K562 (cell line): ENCODE measurements around the gene ADAT3. TPM values are rescaled to one million over a fixed set of nuclear protein-coding genes. Genes with fewer than 3 reads are reported as not detected.

Experiments used
- CBX5 ChIP-seq: IDR thresholded peaks from 2 replicates; pipeline ENCODE4 v1.6.1; 2014; ENCODE audit warnings: low read depth, borderline replicate concordance
- ETV1 ChIP-seq: fragments of 450-650 bp; conservative IDR thresholded peaks from 2 replicates; pipeline ENCODE4 v1.6.1; 2016; ENCODE audit warnings: missing genetic modification characterization, control low read depth, low read depth, missing compliant biosample characterization
- FOXK2 ChIP-seq, 2 experiments: fragments of 450-650 bp; IDR thresholded peaks in 1 of 2; conservative IDR thresholded peaks in 1 of 2; 2 replicates each; pipeline ENCODE4 v1.6.1; 2016; ENCODE audit warnings: low read depth in 2 of 2, mild to moderate bottlenecking in 1 of 2
- HDAC2 ChIP-seq: fragments of 450-650 bp; IDR thresholded peaks from 2 replicates; pipeline ENCODE4 v1.6.1; 2016; ENCODE audit warnings: mild to moderate bottlenecking
- HLTF ChIP-seq: fragments of 450-650 bp; IDR thresholded peaks from 2 replicates; pipeline ENCODE4 v1.6.1; 2016
- JUND ChIP-seq, 2 experiments: IDR thresholded peaks; 2 replicates in 1 of 2; 3 replicates in 1 of 2; pipeline ENCODE4 v1.6.1; 2011; ENCODE audit warnings: borderline replicate concordance in 2 of 2, low read depth in 2 of 2, low read length in 2 of 2, improper control_type of control experiment in 1 of 2, missing biosample characterization in 1 of 2, missing genetic modification characterization in 1 of 2, missing genetic modification reagents in 1 of 2
- KDM1A ChIP-seq, 2 experiments: fragments of 450-650 bp; IDR thresholded peaks; 2 replicates each; pipeline ENCODE4 v1.6.1; 2016; ENCODE audit warnings: mild to moderate bottlenecking in 2 of 2
- RBM25 ChIP-seq: fragments of 200-400 bp; formaldehyde crosslinking; IDR thresholded peaks from 2 replicates; pipeline ENCODE4 v1.6.1; 2018; ENCODE audit warnings: low read length, low read depth, moderate library complexity; ENCODE audit not compliant: severe bottlenecking
- RCOR1 ChIP-seq, 2 experiments: IDR thresholded peaks; 2 replicates each; pipeline ENCODE4 v1.6.1; 2012; ENCODE audit warnings: low read depth in 2 of 2, low read length in 2 of 2, borderline replicate concordance in 1 of 2, improper control_type of control experiment in 1 of 2
- SMARCC2 ChIP-seq: fragments of 450-650 bp; IDR thresholded peaks from 2 replicates; pipeline ENCODE4 v1.6.1; 2017; ENCODE audit warnings: antibody characterized with exemption, moderate library complexity, mild to moderate bottlenecking, low read depth
- STAT5A ChIP-seq: IDR thresholded peaks from 2 replicates; pipeline ENCODE4 v1.6.1; 2012; ENCODE audit warnings: low read length, inconsistent platforms, borderline replicate concordance
- TOE1 ChIP-seq, 2 experiments: fragments of 450-650 bp in 1 of 2; sonication (generic) in 1 of 2; formaldehyde crosslinking in 1 of 2; IDR thresholded peaks; 2 replicates each; pipeline versions ENCODE4 v1.7.1 to v1.8.0; 2016 to 2022; ENCODE audit warnings: borderline replicate concordance in 2 of 2, mild to moderate bottlenecking in 2 of 2, antibody characterized with exemption in 1 of 2, inconsistent platforms in 1 of 2, low read depth in 1 of 2, missing genetic modification reagents in 1 of 2, moderate library complexity in 1 of 2
- TRIM28 ChIP-seq: fragments of 450-650 bp; IDR thresholded peaks from 2 replicates; pipeline ENCODE4 v1.6.1; 2017
- ZNF316 ChIP-seq: fragments of 450-650 bp; IDR thresholded peaks from 2 replicates; pipeline ENCODE4 v1.6.1; 2016
- polyA plus RNA-seq, 8 experiments: library from polyadenylated mRNA; depleted of rRNA in 4 of 8; stranded (reverse) in 5 of 8; unstranded in 3 of 8; fragments of >200 nt; fragmentation: Nextera tagmentation in 2 of 8; fragmentation: Illumina TruSeq in 1 of 8; extraction: Ambion mirVana in 2 of 8; extraction: Trizol in 1 of 8; gene quantifications; 2 replicates each; pipeline versions ENCODE4 v1.2.1 to v1.2.3, GENCODE V29; 2011 to 2014; ENCODE audit warnings: inconsistent platforms in 1 of 8, missing spikeins in 1 of 8
- total RNA-seq, 7 experiments: library from RNA; depleted of rRNA in 6 of 7; stranded (reverse); fragments of >200 nt in 6 of 7; fragmentation: Illumina TruSeq in 2 of 7; extraction: Trizol in 2 of 7; gene quantifications; 2 replicates each; pipeline versions ENCODE4 v1.2.1 to v1.2.3, GENCODE V29; 2011 to 2021; ENCODE audit warnings: low replicate concordance in 1 of 7
- TF ChIP-seq, protein P1 (sequence below): fragments of 450-650 bp; IDR thresholded peaks from 2 replicates; pipeline ENCODE4 v1.6.1; 2018; ENCODE audit warnings: mild to moderate bottlenecking, low read depth; ENCODE audit not compliant: partially characterized antibody
- TF ChIP-seq, protein P2 (sequence below): fragments of 450-650 bp; formaldehyde crosslinking; IDR thresholded peaks from 2 replicates; pipeline ENCODE4 v1.4.0; 2020; ENCODE audit warnings: mild to moderate bottlenecking, moderate library complexity
- TF ChIP-seq, protein P3 (sequence below), 2 experiments: fragments of 450-650 bp; conservative IDR thresholded peaks; 2 replicates each; pipeline ENCODE4 v1.6.1; 2017; ENCODE audit warnings: mild to moderate bottlenecking in 2 of 2, moderate library complexity in 2 of 2
- TF ChIP-seq, protein P4 (sequence below): fragments of 450-650 bp; IDR thresholded peaks from 2 replicates; pipeline ENCODE4 v1.6.1; 2016; ENCODE audit warnings: antibody characterized with exemption

Gene ADAT3
- total and polyA plus RNA-seq, 9 of the 15 experiments (the other 6 are each of a cell fraction or from before 2014, with no cell fraction given): 0.67 to 15.6 (median 7.8) TPM; not detected in 4

DNA sequence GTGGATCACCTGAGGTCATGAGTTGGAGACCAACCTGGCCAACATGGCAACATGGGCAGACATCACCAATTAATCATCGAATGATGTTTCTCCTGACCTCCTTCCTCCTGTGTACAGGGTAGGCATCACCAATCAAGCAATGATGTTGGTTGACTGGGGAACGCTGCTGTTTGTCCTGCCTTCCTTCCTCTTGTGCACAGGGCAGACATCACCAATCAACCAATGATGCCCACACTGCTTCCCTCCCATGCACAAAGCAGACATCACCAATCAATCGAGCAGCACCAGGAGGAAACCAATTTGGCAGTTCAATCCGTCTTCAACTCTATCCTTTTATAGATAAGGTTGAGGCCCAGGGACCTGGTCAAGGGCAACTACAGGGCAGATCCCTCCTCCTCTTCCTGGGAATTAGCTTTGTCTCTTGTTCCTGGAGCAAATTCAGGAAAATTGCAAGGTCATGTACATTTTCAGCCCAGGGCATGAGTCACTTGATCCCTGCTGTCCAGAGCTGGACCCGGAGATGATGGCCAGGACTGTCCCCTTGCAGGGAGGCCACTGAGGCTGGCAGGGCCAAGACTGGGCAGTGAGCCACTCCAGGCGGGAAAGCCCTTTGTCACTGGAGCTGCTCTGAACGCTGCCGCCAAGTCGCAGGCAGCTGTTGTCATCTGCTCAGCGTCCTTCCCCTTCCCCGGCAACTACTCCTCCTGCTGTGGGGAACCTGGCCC is 30.4 kb downstream of the ADAT3 start (continued):
- TF ChIP-seq HLTF: peak; percentile 100
- TF ChIP-seq ZNF316: peak; percentile 84
- TF ChIP-seq HDAC2: peak; percentile 33; the same call in 1 of the 2 replicates
- 0 out of 2 replicates have a peak, but pooled peaks have one; percentile 25 for TF ChIP-seq TOE1 (IDR thresholded peaks at IDR 0.05; ENCODE audit: borderline replicate concordance)
- no peak for TF ChIP-seq TOE1 (CRISPR knock-in tag; IDR thresholded peaks at IDR 0.05; ENCODE audit: borderline replicate concordance, low read depth)
- peak; percentile 95 for TF ChIP-seq TRIM28
- TF ChIP-seq, protein P1, sequence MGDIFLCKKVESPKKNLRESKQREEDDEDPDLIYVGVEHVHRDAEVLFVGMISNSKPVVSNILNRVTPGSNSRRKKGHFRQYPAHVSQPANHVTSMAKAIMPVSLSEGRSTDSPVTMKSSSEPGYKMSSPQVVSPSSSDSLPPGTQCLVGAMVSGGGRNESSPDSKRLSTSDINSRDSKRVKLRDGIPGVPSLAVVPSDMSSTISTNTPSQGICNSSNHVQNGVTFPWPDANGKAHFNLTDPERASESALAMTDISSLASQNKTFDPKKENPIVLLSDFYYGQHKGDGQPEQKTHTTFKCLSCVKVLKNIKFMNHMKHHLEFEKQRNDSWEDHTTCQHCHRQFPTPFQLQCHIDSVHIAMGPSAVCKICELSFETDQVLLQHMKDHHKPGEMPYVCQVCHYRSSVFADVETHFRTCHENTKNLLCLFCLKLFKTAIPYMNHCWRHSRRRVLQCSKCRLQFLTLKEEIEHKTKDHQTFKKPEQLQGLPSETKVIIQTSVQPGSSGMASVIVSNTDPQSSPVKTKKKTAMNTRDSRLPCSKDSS: peak; percentile 60
- peak; percentile 34 to 57; a peak in 3 of 4 replicates for TF ChIP-seq FOXK2 (conservative IDR thresholded peaks at IDR 0.05 in 1 of 2, IDR thresholded peaks at IDR 0.05 in 1 of 2; ENCODE audit: low read depth in 2 of 2)
- TF ChIP-seq SMARCC2: no peak
- TF ChIP-seq CBX5: peak; percentile 86; the same call in 1 of the 2 replicates
- TF ChIP-seq RCOR1 (IDR thresholded peaks at IDR 0.05; ENCODE audit: borderline replicate concordance in 1 of 2, low read depth in 2 of 2, low read length in 2 of 2): peak in 1 of 2 experiments; percentile 73; a peak in 2 of 4 replicates
- TF ChIP-seq, protein P2, sequence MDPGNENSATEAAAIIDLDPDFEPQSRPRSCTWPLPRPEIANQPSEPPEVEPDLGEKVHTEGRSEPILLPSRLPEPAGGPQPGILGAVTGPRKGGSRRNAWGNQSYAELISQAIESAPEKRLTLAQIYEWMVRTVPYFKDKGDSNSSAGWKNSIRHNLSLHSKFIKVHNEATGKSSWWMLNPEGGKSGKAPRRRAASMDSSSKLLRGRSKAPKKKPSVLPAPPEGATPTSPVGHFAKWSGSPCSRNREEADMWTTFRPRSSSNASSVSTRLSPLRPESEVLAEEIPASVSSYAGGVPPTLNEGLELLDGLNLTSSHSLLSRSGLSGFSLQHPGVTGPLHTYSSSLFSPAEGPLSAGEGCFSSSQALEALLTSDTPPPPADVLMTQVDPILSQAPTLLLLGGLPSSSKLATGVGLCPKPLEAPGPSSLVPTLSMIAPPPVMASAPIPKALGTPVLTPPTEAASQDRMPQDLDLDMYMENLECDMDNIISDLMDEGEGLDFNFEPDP (CRISPR knock-in tag): no peak
- TF ChIP-seq, protein P3, sequence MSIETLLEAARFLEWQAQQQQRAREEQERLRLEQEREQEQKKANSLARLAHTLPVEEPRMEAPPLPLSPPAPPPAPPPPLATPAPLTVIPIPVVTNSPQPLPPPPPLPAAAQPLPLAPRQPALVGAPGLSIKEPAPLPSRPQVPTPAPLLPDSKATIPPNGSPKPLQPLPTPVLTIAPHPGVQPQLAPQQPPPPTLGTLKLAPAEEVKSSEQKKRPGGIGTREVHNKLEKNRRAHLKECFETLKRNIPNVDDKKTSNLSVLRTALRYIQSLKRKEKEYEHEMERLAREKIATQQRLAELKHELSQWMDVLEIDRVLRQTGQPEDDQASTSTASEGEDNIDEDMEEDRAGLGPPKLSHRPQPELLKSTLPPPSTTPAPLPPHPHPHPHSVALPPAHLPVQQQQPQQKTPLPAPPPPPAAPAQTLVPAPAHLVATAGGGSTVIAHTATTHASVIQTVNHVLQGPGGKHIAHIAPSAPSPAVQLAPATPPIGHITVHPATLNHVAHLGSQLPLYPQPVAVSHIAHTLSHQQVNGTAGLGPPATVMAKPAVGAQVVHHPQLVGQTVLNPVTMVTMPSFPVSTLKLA (conservative IDR thresholded peaks at IDR 0.05): peak in 1 of 2 experiments; percentile 40; a peak in 1 of 4 replicates
- TF ChIP-seq STAT5A: no peak
- TF ChIP-seq JUND (IDR thresholded peaks at IDR 0.05; ENCODE audit: borderline replicate concordance, low read depth, low read length): peak; percentile 6; the same call in 1 of the 2 replicates
- TF ChIP-seq JUND (tag; IDR thresholded peaks at IDR 0.05; ENCODE audit: borderline replicate concordance, low read depth, low read length): no peak
- peak; percentile 20; the same call in 1 of the 2 replicates for TF ChIP-seq ETV1
- TF ChIP-seq, protein P4, sequence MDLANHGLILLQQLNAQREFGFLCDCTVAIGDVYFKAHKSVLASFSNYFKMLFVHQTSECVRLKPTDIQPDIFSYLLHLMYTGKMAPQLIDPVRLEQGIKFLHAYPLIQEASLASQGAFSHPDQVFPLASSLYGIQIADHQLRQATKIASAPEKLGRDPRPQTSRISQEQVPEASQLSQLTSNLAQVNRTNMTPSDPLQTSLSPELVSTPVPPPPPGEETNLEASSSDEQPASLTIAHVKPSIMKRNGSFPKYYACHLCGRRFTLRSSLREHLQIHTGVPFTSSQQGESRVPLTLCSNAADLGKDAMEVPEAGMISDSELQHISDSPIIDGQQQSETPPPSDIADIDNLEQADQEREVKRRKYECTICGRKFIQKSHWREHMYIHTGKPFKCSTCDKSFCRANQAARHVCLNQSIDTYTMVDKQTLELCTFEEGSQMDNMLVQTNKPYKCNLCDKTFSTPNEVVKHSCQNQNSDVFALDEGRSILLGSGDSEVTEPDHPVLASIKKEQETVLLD: peak; percentile 31; the same call in 1 of the 2 replicates
- peak; percentile 66 for TF ChIP-seq RBM25
- peak in 1 of 2 experiments; percentile 42; a peak in 1 of 4 replicates for TF ChIP-seq KDM1A (IDR thresholded peaks at IDR 0.05)
